ENCODE measurements around the gene ARMC8.

Gene ARMC8

DNA sequence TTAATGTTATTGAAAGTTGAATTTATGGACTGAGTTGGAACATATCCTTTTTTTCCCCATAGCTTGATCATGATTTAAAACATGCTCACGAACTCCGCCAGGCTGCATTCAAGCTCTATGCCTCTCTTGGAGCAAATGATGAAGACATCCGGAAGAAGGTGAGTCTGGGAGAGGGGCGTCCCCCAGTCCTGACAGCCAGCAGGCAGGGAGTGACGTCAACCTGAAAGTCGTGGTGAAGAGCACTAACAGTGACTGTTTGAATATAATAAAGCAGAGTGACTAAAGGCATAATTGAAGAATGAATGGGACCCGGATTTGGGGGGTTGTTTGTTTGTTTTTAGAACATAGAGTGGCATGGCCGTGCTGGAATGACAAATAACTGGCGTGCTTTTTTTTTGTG, 57.9 kb downstream of the ARMC8 start:
- DNase-seq (ENCODE audit: low spot score) = peak; percentile 21

DNA sequence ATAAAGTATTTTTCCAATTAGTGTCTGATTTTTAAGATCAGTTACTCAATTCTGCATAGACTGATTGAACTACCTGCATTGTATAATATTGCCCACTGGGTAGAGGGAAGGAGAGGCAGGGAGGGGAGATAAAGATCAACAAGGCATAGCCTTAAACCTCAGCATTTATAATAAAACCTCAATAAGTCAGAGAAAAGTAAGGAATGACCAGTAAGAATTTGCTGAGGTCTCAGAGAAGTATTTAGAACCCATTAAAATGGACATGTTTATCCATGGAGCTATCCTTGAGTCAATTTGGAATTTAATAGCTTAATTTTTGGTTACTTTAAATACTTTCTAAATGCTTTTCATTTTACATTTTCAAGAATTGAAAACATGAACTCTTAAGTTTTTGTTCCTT, 62.5 kb downstream of the ARMC8 start:
- DNase-seq (ENCODE audit: low spot score) = no peak

DNA sequence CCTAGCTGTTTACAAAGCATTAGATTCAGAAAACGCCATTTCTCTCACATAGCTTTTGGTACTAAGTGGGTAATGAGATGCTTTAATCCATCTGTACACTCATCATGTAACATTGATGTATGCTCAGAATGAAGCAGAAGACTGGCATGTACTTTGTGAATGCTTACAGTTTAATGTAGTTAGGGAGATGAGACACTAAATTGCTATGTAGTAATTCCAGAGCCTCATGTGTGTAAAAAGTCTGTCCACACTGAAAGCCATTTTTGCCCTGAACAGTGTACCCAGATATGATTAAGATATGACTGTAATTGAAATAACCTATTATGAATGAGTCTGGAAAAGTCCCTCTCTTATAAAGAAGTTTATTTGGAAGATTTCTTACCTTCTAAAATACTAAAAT, 66.5 kb downstream of the ARMC8 start:
- DNase-seq (ENCODE audit: low spot score) = no peak

DNA sequence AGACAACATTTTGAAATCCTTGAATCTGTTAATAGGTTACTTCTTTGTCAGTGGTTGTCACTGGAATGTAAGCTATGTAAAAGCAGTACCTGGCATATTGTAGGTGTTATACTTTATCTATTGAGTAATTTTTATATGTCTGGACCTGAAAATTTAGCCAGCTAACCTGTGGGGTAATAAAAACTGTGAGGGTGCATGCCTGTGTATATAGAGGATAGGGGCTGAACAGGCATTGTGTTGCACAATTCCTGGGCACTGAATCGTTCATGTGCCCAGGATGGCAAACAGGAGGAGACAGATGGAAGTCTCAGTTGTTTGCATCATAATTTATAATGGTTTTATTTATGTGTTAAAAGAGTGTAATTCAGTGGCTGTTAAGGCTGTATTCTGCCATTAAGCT, 67.1 kb downstream of the ARMC8 start:
- no peak for DNase-seq (ENCODE audit: low spot score)

DNA sequence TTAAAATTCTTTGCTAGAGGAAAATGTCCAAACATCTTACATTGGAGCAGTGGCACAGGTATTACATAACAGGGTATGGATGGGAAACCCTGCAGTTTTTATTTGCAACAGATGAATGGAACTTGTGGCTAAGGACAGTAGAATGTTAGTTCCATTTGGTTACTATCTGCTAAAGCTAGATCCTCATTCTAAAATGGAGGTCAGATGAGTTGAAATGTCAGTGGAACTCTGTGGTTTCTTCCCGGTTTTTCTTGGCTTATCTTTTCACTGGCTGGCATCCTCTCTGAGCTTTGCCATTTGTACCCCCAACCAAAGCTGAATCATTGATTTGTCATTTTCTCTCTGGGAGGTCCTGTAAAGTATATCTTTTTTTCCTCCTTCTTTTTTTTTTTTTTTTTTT, 68.9 kb downstream of the ARMC8 start:
- no peak for DNase-seq (ENCODE audit: low spot score)

DNA sequence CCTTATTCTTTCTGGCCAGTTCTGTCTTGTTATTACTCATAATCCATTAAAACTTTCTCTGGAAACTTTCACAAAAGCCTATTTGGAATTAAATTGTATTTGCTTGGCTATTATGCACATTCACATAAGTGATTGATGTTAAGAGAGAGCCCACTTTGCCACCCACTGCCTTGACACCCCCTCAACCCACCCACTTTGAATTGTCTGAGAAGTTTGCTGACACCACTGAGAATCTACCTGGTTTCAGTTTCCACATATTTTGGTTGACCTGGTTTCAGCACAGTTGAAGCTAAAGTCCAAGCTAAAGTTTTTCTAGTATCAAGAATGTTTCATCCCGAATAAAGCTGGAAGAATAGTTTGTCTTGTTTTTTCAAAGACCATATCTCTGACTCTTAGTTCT, 70.9 kb downstream of the ARMC8 start:
- no peak for DNase-seq (ENCODE audit: low spot score)

DNA sequence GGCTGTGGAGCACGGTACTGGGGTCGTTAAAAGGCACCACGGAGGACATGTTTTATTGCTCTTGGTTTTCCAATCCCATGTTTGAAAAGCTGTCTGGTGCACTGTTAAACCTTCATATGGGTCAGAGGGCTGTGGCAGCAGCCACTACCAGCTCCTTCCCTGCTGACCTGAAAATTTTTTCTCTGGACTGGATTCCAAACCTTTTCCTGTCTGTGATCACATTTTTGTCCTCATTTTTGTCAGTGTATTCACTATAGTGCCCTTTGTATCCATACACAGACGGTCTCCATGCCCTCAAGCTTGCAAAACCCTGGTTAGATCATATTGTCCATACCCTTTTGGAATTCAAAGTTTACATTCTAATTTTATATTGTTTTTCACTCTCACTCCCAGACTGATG, 72.0 kb downstream of the ARMC8 start:
- DNase-seq (ENCODE audit: low spot score) = no peak

DNA sequence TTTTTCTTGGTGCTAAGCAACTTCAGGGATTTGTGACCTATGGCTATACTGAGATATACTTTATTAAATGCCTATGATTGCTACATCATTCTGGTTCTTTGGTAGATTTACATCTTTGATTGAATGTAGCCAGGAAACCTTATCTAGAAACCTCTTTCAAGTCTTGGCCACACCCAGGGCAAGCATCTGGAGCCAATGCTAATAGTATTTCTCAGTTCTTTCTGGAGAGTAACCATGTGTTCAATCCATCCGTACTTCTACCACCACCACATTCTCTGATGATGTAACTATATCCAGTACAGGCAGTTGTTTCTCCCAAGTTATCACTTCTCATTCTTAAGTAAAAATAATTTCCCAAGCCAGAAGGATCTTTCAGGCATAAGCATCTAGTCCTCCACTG, 73.5 kb downstream of the ARMC8 start:
- DNase-seq (ENCODE audit: low spot score) = no peak

DNA sequence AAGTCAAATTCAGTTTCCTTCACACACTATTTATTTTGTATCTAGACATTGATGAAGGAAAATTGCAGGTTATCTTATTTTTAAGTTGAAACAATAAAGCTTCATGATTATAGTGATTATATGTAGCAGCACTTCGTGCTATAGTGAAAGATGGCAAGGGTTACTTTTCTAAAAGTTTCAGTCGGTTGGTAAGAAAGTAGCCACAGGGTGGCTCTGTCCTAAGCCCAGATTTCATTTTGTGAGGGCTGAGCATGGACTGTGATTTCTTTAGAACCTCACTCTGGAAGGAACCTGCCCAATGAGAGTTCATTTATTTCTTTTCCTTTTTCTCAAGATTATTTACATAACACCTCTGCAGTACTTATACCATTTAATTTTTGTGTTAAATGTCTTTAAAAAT, 76.0 kb downstream of the ARMC8 start:
- DNase-seq (ENCODE audit: low spot score) = no peak

DNA sequence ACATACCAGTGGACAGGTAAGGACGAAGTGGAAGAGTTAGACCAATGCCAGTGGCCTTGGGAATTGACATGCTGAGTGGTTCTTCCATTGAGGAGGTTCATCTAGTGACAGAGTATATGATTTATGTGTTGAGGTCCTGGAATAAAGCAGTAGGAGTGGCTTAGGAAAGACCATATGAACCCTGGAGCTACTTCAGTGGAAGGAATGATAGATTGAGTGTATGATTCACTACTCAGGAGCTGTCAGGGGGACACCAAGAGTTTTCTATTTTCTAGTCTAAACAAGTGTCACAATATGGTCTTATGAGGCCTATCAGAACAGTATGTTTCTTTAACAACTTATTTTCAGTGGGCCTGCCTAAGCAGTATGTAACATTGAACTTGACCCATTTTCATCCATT, 78.6 kb downstream of the ARMC8 start:
- DNase-seq (ENCODE audit: low spot score) = no peak

DNA sequence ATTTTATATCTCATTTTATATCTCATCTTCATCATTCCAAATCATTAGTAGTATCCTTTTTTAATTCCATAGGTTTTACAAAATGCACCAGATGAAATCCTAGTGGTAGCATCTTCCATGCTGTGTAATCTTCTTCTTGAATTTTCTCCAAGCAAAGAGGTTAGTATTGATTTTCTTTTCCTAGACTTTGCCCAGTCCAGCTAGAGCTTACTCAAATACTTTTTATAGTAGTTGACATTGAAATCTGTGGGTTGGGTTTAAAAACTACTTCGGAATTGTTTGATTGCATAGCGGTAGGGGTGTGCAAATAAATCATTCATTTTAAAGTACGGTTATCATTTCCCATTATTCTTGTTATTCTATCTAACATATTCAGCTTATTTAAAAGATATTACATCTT, 80.0 kb downstream of the ARMC8 start:
- DNase-seq (ENCODE audit: low spot score) = no peak

DNA sequence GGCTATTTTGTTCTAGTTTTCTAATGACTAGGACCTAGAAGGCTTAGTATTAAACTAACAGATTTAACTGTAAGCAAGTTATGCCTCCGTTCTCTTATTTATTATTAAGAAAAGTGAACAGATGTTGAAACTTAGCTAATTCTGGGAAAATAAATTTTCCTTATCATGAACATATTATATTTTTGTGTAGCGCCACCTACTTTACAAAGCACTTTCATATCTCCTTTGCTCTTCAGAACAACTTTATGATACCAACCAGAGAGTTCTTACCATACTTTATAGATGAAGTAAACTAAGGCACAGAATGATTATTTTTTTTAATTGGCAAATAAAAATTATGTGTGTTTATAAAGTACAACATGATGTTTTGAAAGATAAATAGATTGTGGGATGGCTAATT, 83.1 kb downstream of the ARMC8 start:
- DNase-seq (ENCODE audit: low spot score) = no peak

DNA sequence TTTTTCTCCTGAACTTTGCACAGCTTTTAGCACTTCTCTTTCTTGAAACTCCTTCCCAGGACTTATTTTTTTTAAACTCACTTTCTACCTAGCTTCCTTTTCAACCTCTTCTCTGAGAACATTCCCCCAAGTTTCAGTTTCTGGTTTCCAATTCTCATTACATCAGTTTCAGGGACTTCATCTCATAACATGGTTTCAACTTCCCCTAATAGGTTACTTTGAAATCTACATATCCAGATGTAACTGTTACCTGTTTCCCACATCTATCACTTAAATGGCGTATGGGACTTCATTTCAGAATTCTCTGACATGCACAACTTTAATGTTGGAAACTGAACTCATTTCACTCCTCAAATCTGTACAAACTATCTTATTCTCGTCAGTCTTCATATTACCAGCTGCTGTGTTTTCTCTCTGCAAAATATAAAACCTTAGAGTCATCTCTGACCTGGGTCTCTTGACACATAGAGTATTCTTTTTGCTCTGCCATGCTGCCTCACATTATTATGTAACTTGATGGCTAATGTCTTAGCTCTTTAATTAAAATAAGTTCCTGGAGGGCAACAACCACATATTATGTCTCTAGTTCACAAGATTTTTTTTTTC, 84.2 kb downstream of the ARMC8 start:
- no peak for DNase-seq (ENCODE audit: low spot score)

DNA sequence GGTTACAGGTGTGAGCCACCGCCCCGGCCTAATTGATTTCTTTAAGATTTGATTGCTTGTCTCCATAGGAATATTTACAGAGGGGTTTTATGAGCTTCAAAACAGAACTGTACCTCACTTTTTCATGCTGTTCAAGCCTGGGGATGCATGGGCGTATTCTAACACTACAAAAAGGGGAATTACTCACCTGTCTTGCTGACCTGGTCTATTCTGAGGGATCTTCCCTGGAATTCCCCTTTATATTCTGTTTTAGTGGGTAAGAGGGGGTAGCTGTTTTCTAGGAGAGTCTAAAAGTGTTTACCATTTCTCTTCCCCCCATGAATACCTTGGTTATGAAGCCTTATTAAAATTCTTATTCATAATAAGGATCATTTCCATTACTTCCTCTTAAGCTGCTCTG, 94.5 kb downstream of the ARMC8 start:
- DNase-seq (ENCODE audit: low spot score) = no peak

DNA sequence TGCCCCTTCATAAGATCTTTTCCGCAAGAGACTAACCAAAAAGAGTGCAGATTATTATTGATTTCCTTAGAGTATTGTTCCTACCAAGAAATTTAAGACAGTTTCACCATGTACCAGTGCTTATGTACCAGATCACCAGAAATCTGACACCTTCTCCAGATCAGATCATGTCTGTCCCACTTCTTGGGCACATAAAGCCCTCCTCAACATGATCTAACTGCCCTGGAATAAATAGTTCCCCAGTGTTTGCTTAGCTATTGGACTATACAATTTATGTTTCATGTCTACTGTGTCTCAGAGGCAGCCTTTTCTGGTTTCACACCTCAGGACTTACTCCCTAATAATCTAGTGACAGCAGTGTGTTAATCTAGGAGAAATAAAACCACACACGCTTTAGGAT, 95.7 kb downstream of the ARMC8 start:
- no peak for DNase-seq (ENCODE audit: low spot score)

DNA sequence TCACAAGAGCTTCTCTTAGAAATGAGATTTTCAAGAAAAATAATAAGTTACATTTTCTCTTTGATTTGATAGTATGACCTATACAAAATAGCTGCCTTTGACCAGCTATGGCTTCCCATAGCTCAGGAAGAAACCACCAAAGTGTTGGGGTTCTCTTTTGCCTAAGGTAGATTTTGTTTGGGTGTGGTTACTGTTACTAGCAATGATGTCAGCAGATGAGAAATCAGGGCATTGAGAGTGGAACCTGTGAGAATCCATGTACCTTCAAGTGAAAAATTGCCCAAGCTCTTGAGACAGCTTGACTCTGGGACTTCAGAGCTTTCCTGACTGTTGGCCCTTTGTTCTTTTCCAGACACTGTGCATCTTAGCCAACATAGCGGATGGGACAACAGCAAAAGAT, 97.0 kb downstream of the ARMC8 start:
- no peak for DNase-seq (ENCODE audit: low spot score)

DNA sequence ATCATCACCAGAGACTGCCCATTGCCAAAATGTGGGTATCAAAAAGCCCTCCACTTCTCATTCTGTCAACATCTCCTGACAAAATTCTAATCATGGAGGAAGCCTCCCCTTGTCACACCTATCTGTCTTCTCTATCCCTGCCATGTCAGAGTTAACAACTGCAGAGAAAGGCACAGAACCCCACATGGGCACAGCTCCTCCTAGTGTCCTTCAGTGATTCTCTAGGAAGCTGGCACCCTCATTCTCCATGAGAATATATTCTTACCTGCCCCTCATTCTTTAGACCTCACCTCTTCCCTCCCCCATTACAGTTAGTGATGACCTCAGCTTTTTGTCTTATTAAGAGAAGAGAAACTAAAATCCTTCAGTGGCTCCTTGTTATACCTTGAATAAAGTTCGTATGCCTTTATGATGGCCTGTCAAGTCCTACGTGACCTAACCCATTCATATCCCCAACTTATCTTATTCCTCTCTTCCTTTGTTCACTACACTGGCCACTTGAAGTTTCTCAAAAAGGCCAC, 97.9 kb downstream of the ARMC8 start:
- no peak for DNase-seq (ENCODE audit: low spot score)

DNA sequence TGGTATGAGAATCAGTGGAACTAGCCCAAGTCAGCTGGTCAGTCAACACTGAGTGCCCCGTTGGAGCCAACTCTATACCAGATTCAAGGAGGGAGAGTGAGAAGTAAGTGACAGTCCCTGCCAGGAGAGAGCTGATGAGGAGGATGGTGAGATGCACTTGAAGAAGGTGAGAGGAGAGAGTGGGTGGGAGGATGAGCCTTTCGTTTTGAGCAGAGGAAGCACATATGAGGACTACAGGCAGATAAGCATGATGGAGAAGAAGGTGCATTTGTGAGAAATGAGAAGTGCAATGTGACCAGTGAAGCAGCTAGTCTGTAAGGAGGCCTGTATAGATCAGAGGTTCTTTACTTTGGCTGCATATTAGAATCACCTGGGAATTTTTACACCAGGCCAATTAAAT, 102.2 kb downstream of the ARMC8 start:
- no peak for DNase-seq (ENCODE audit: low spot score)

DNA sequence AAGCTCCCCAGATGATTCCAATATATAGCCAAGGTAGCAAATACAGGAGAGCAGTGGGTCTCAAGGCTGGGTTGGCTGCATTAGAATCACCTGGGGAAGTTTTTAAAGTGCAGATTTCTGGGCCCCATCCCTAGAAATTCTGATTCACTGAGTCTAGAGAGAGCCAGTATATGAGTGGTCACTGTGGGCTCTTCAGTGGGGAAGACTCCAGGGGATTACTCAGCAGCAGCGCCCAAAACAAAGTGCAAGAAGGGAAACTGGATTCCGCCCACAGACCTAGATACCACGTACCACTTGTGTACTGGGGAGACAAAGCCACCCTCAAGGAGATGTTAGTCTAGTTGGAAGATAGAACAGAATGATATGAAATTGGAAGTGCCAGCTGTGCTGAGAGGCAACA, 102.6 kb downstream of the ARMC8 start:
- DNase-seq (ENCODE audit: low spot score) = no peak

DNA sequence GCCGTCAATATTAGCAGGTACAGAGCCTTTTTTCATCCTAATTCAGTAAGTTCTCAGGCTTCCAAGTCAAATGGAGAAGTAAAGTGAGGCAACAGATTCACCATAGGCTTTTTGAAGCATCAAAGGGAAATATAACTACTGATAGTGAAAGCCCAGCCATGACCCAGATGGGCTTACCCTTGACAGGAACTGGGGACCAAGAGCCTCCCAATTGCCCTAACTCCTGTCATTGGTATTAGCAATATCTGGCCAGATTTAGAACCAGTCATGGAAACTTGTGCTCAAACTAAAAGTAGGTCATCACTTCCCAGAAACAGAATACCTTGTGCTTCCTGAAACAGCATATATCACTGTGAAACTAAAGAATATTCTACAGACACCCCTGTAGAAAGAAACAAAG, 109.5 kb downstream of the ARMC8 start:
- peak; percentile 64 for DNase-seq (ENCODE audit: low spot score)

DNA sequence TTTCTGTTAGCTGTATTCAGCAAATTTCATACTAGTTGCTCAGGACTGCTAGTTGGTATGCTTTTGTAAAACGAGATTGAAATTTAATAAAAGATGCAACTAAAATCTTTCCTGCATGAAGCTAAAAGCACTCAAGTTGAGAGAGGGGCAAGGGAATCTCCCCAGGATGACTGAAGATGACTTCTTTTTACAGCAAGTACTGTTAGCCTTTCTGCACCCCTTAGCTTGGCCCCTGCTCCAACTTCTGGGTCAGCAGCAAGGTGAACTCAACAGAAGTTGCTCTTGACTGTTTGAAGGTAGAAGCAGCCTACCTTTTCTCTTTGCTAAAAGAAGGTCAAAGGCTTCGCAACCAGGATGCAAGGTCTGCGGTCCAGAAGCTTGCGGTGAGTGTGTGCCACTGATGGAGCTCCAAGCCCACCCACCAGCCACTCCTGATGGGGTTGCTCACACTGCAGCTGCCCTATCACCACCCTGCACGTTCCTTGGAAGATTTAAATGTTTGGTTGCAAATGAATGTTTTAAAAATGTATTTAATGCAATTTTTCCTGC, 110.0 kb downstream of the ARMC8 start:
- DNase-seq (ENCODE audit: low spot score) = peak; percentile 9

DNA sequence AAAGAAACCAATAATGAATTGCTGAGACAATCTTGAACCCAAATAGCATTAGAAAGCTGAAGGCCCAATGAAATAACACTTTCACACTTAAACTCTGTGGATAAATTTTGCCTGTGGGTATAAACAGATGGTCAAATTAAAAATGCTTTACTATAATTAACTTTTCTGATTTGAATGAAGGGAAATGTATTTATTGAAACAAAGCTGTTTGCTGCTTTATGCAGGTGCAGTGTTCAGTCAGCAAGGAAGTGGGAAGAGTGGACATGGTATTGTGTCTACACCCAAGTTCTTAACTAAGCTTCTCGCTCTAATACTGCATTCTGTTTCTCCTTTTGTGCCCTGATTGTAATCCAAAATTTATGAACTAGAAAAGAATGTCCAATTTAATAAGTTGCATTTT, 110.8 kb downstream of the ARMC8 start:
- DNase-seq (ENCODE audit: low spot score) = no peak

DNA sequence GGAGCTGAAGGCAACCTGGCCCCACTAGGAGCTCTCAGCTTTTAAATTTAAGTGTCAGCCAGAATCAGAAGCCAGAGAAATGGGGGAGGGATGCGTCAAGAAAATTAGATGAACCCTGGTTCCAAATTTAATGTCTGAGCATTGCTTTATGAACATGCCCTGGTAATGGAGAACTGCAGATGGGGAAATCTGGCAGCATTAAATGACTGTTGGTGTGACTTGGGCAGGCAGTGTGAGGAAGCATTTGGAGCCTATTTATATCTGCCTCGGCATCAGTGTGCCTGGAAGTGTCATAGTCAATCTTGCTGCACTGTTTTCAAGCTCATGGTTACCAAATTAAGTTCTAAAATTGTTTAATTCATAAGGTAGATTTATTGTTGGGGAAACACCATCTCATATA, 113.5 kb downstream of the ARMC8 start:
- no peak for DNase-seq (ENCODE audit: low spot score)

DNA sequence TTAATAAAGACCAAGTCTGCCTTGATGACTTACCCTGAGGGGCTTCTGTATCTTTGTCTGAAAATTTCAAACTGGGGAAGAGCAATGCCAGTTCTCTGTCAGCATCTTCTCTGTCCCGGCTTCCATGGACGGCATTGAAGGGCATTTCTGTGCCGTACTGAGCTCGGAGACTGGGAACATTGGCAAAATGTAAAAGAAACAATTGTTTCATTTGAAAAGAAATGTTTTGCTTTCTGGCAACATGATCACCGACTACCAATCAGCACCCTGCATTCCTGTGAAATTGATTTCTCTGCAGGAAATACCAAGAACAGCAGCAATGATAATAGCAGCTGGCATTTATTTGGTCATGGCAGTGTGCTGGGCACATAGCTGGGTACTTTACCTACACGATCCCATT, 116.4 kb downstream of the ARMC8 start:
- DNase-seq (ENCODE audit: low spot score) = no peak

DNA sequence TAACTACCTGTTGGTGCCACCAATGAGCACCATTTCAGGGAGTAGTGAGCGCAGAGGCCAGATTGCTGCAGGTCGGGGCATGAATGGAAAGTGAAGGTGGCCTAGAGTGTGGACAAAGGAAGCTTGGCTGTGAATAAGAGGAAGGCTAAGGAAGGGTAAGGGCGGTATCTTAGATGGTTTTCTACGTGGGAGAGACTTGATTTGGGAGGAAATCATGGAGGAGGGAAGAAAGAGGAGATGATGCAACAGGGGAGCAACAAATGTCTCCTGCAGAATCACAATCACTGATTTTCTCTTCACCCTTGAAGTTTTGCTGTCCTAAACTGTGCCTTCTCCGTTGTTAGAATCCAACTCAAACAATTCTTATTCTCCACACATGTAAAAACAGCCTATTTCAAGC, 120.8 kb downstream of the ARMC8 start:
- DNase-seq (ENCODE audit: low spot score) = no peak
